ENCODE data around the gene NFKB2.

The NFKB2 gene

DNA sequence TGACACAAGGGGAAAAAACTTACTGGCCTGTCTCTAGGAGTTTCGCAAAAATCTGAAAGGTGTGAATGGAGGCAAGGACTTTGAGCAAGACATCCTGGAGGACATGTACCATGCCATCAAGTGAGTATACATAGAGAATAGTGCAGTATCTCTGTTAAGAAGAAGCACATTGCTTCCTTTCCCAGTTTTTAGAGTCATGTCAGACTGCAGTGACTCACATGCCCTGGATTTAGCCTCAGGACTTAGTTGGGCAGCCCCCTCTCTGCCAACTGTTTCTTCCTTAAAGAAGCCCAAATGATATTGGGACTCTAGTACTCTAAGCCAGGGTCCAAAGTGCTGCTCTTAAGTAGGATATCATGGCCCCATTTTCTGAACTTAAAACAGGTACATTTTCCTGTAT is 28.1 kb upstream of the NFKB2 start:
- Mint-ChIP-seq H3K4me3 (no peak overlapping the region), H3K4me1 (no peaks in the 10 kb centered on the region), H3K9me3 (no peaks in the 10 kb centered on the region), H3K36me3 (ENCODE audit: low read depth) (peaks cover 88% of the 10 kb centered on the region), H3K27me3 (ENCODE audit: low read depth, poor library complexity) (no peaks in the 10 kb centered on the region), H3K27ac (no peak overlapping the region)
- TF ChIP-seq, protein P1, sequence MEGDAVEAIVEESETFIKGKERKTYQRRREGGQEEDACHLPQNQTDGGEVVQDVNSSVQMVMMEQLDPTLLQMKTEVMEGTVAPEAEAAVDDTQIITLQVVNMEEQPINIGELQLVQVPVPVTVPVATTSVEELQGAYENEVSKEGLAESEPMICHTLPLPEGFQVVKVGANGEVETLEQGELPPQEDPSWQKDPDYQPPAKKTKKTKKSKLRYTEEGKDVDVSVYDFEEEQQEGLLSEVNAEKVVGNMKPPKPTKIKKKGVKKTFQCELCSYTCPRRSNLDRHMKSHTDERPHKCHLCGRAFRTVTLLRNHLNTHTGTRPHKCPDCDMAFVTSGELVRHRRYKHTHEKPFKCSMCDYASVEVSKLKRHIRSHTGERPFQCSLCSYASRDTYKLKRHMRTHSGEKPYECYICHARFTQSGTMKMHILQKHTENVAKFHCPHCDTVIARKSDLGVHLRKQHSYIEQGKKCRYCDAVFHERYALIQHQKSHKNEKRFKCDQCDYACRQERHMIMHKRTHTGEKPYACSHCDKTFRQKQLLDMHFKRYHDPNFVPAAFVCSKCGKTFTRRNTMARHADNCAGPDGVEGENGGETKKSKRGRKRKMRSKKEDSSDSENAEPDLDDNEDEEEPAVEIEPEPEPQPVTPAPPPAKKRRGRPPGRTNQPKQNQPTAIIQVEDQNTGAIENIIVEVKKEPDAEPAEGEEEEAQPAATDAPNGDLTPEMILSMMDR (IDR thresholded peaks at IDR 0.05), result no peak
- DNase-seq, result no peak

DNA sequence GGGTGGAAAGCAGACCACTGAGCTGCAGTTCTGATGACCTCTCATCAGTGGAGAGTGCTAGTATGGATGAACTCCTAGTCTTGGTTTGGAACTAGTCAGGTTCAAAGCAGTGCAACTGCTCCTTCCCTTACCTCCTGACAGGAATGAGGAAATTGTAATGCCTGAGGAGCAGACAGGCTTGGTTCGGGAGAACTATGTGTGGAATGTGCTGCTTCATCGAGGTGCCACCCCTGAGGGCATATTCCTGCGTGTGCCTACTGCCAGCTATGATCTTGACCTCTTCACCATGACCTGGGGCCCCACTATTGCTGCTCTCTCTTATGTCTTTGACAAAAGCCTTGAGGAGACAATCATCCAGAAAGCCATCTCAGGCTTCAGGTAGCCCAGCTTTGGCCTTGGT is 27.4 kb upstream of the NFKB2 start:
- H3K4me3 Mint-ChIP-seq, result no peak overlapping the region
- no peaks in the 10 kb centered on the region for H3K9me3 Mint-ChIP-seq
- TF ChIP-seq, protein P1 (IDR thresholded peaks at IDR 0.05), result no peak
- no peaks in the 10 kb centered on the region for H3K27me3 Mint-ChIP-seq (ENCODE audit: low read depth, poor library complexity)
- no peak for DNase-seq
- H3K36me3 Mint-ChIP-seq (ENCODE audit: low read depth), result peaks cover 88% of the 10 kb centered on the region
- H3K4me1 Mint-ChIP-seq, result no peaks in the 10 kb centered on the region
- H3K27ac Mint-ChIP-seq, result no peak overlapping the region

DNA sequence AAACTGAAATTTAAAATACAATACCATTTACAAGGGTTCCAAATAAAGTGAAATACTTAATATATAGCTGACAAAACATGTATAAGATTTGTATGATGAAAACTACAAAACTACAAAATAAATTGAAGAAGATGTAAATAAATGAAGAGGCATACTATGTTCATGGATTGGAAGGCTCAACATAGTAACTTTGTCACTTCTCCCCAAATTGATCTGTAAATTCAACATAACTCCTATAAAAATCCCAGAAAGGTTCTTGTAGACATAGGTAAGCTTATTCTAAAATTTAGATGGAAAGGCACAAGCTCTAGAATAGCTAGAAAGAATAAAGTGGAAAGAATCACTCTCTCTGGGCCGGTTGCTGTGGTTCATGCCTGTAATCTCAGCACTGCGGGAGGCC is 24.2 kb upstream of the NFKB2 start:
- Mint-ChIP-seq H3K4me1 (no peaks in the 10 kb centered on the region), H3K9me3 (no peaks in the 10 kb centered on the region), H3K36me3 (ENCODE audit: low read depth) (peaks cover 81% of the 10 kb centered on the region), H3K27me3 (ENCODE audit: low read depth, poor library complexity) (no peaks in the 10 kb centered on the region), H3K4me3 (no peak overlapping the region), H3K27ac (no peak overlapping the region)
- TF ChIP-seq, protein P1 (IDR thresholded peaks at IDR 0.05), result no peak
- DNase-seq, result no peak

DNA sequence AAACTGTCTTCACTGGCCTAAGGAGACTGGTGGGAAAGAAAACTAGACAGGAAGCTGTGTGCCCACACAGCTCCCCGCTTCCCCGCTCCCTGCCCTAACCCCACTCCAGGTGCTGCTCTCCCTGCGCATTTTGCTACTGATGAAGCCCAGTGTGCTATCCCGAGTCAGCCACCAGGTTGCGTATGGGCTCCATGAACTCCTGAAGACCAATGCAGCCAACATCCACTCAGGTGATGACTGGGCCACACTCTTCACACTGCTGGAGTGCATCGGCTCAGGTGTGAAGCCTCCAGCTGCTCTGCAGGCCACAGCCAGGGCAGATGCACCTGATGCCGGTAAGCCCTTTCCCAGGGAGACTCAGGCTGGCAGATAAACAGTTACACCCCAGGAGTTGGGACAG is 20.3 kb upstream of the NFKB2 start:
- Mint-ChIP-seq H3K36me3 (ENCODE audit: low read depth) (peaks cover 52% of the 10 kb centered on the region), H3K9me3 (no peaks in the 10 kb centered on the region), H3K4me3 (no peak overlapping the region), H3K4me1 (no peaks in the 10 kb centered on the region), H3K27me3 (ENCODE audit: low read depth, poor library complexity) (no peaks in the 10 kb centered on the region), H3K27ac (no peak overlapping the region)
- DNase-seq, result no peak
- TF ChIP-seq, protein P1 (IDR thresholded peaks at IDR 0.05), result no peak

DNA sequence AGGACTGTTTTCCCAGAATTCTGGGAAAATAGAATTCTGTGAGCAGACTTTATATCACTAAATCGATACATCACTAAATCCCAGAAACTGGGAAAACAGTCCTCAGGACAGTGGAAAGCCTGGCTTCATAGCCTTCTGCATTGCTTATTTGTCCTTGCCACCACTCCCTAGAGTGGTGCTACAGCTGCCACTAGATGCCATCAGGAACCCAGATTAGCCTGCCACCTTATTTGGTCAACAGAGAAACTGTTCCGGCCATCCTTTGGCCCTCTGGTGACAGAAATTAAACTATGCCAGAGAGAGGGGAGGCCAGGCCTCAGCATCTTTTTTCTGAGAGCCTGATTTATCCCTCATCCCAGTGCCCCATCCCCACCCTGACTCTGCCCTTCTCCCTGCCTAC is 19.6 kb upstream of the NFKB2 start:
- Mint-ChIP-seq H3K27ac (no peak overlapping the region), H3K4me1 (no peaks in the 10 kb centered on the region), H3K4me3 (no peak overlapping the region), H3K27me3 (ENCODE audit: low read depth, poor library complexity) (no peaks in the 10 kb centered on the region), H3K9me3 (no peaks in the 10 kb centered on the region), H3K36me3 (ENCODE audit: low read depth) (peaks cover 47% of the 10 kb centered on the region)
- TF ChIP-seq, protein P1 (IDR thresholded peaks at IDR 0.05), result no peak
- DNase-seq, result no peak

DNA sequence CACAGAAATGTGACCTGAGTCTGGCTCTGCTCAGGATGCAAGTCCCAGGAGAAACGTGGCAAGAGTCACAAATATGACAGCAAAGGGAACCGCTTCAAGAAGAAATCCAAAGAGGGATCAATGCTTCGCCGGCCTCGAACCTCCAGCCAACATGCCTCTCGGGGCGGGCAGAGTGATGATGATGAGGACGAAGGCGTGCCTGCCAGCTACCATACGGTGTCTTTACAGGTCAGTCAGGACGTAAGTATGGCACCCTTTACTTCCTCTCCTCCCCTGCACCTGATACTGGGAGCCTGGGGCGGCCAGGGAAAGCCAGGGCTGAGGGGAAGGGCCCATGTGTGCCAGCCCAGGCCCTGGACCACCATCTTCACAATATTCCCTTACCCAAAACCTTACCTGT is 18.6 kb upstream of the NFKB2 start:
- TF ChIP-seq, protein P1 (IDR thresholded peaks at IDR 0.05), result no peak
- H3K36me3 Mint-ChIP-seq (ENCODE audit: low read depth), result peaks cover 47% of the 10 kb centered on the region

More for the DNA sequence above, 18.6 kb upstream of the NFKB2 start:
- Mint-ChIP-seq H3K4me1 (no peaks in the 10 kb centered on the region), H3K27me3 (ENCODE audit: low read depth, poor library complexity) (no peaks in the 10 kb centered on the region), H3K27ac (no peak overlapping the region), H3K9me3 (no peaks in the 10 kb centered on the region), H3K4me3 (no peak overlapping the region)
- DNase-seq, result no peak
